Sigmoid colon (tissue), 4 donors: ENCODE results near the gene ABLIM2.

Experiments
- CTCF ChIP-seq, 4 experiments: fragments of 450-650 bp in 3 of 4; fragments of 200-600 bp in 1 of 4; IDR thresholded peaks; one replicate each; pipeline ENCODE4 v1.5.1; 2016 to 2019; ENCODE audit warnings: antibody characterized with exemption in 4 of 4, mild to moderate bottlenecking in 3 of 4, moderate library complexity in 2 of 4
- EP300 ChIP-seq, 4 donors: sonication (generic); formaldehyde crosslinking; IDR thresholded peaks; one replicate each; pipeline ENCODE4 v1.6.1; 2017; ENCODE audit warnings: antibody characterized with exemption in 4 of 4
- POLR2A ChIP-seq, 2 donors: fragments of 450-650 bp; IDR thresholded peaks; one replicate each; pipeline ENCODE4 v1.6.1; 2016; ENCODE audit warnings: antibody characterized with exemption in 2 of 2, mild to moderate bottlenecking in 2 of 2, moderate library complexity in 2 of 2

GRCh38 chr4:8110071-8110986 is 48.3 kb downstream of the ABLIM2 start:
- TF ChIP-seq EP300 (IDR thresholded peaks at IDR 0.05), result no peak
- TF ChIP-seq CTCF (IDR thresholded peaks at IDR 0.05), result no peak
- TF ChIP-seq POLR2A (IDR thresholded peaks at IDR 0.05), result no peak
